GM12891 (cell line): Measurements from ENCODE around the gene RGS14. TPM values are rescaled to one million over a fixed set of nuclear protein-coding genes. Genes with fewer than 3 reads are reported as not detected.

ENCODE experiments used
- DNase-seq: peaks from one replicate; pipeline ENCODE4 v3.0.0; 2011; ENCODE audit warnings: low spot score; ENCODE audit not compliant: insufficient read length
- FAIRE-seq: peaks from 2 replicates; lab custom pipeline; 2011; peaks lifted over from hg19 to GRCh38; lab: Jason Lieb, UNC
- PAX5 ChIP-seq: IDR thresholded peaks from 2 replicates; pipeline ENCODE4 v1.6.1; 2011; ENCODE audit warnings: low read length, moderate library complexity, mild to moderate bottlenecking; ENCODE audit not compliant: insufficient read depth, severe bottlenecking
- POLR2A ChIP-seq: IDR thresholded peaks from 2 replicates; pipeline ENCODE4 v1.6.1; 2011; ENCODE audit warnings: low read depth, low read length, control low read depth
- POLR2AphosphoS5 ChIP-seq: IDR thresholded peaks from 2 replicates; pipeline ENCODE4 v1.6.1; 2011; ENCODE audit warnings: low read depth, low read length, control low read depth
- POU2F2 ChIP-seq: IDR thresholded peaks from 2 replicates; pipeline ENCODE4 v1.6.1; 2011; ENCODE audit warnings: low read depth, mild to moderate bottlenecking, control low read depth, low read length, moderate library complexity
- SPI1 ChIP-seq: IDR thresholded peaks from 2 replicates; pipeline ENCODE4 v1.6.1; 2011; ENCODE audit warnings: low read depth, low read length, control low read depth
- TAF1 ChIP-seq: IDR thresholded peaks from 2 replicates; pipeline ENCODE4 v1.6.1; 2011; ENCODE audit warnings: low read depth, low read length, control low read depth
- polyA plus RNA-seq: library from polyadenylated mRNA; unstranded; fragments of >200 nt; gene quantifications from one replicate; pipeline ENCODE4 v1.2.1, GENCODE V29; 2012; ENCODE audit warnings: low read depth, missing spikeins, inconsistent platforms; ENCODE audit not compliant: missing spikeins

Gene RGS14, protein sequence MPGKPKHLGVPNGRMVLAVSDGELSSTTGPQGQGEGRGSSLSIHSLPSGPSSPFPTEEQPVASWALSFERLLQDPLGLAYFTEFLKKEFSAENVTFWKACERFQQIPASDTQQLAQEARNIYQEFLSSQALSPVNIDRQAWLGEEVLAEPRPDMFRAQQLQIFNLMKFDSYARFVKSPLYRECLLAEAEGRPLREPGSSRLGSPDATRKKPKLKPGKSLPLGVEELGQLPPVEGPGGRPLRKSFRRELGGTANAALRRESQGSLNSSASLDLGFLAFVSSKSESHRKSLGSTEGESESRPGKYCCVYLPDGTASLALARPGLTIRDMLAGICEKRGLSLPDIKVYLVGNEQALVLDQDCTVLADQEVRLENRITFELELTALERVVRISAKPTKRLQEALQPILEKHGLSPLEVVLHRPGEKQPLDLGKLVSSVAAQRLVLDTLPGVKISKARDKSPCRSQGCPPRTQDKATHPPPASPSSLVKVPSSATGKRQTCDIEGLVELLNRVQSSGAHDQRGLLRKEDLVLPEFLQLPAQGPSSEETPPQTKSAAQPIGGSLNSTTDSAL
- polyA plus RNA-seq = 43.2 TPM

DNA sequence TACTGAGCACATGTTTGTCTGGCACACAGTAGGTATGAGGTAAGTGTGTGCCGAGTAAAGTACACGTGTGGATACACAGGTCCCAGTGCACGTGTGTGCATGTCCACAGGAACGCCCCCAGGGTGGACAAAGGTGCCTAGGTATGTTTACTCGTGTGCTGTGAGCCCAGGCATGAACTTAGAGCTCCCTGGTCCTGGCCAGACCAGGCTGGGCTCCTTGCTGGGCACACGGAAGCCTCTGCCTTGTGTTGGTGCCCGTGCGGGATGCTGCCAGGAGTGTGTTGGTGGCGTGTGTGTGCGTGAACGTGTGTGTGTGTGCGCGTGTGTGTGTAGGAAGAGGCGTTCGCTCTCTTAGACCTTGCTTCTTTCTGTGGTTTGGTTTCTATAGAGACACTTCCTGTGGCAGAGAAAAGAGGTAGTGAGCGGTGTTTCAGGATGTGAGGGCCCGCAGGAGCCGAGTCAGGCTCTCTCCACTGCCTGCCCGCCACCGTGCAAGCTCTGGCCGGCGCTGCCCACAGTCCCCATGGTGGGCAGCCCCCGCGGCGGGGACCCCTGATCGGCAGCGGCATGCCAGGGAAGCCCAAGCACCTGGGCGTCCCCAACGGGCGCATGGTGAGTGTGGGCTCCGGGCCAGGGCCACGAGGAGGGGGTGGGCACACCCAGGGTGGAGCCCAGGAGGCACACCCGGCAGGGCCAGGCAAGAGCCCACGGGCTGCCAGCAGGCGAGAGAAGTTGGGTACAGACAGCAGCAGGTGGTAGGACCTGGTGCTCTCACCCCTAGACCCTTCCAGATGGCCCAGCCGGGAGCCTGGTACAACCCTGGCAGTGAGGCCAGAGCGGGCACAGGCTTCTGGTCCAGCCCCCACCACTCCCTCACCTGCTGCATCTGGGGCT lies at the start of gene RGS14:
Gene RGS14, plus strand, starts transcription at position 466 of the 893 bp plus-strand sequence. Its CDS starts 101 bp downstream, at position 567.
- TF ChIP-seq PAX5 (no peak), TAF1 (0 out of 2 replicates have a peak, but pooled peaks have one; percentile 33), POLR2AphosphoS5 (peak; percentile 71), POLR2A (peak; percentile 80), POU2F2 (no peak), SPI1 (peak; percentile 96)
- DNase-seq = peak; percentile 87
- FAIRE-seq = peak; percentile 99

DNA sequence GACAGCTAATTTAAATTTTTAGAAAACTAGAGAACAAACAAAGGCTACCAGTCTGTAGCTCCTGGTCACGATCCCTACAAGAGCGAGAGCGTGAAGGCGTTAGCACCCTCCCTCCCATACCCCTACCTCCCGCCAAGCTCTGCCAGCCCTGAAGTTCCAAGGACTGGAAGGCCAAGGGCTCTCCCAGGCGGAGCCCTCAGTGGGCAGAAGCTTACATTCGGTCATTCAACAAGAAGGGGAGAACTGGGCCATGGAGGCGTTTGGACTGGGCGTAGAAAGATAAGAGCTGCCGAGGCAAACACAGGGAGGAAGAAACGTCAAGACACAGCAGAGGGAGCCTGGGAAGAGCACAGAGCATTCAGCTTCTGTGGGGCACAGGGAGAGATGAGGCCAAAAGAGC lies 49.0 kb upstream of the RGS14 start:
- no peak for DNase-seq
- TF ChIP-seq PAX5 = no peak
- TF ChIP-seq POLR2A = no peak
- TF ChIP-seq POU2F2 = no peak
- no peak for TF ChIP-seq TAF1
- TF ChIP-seq SPI1 = no peak
- no peak for TF ChIP-seq POLR2AphosphoS5
- FAIRE-seq = no peak

DNA sequence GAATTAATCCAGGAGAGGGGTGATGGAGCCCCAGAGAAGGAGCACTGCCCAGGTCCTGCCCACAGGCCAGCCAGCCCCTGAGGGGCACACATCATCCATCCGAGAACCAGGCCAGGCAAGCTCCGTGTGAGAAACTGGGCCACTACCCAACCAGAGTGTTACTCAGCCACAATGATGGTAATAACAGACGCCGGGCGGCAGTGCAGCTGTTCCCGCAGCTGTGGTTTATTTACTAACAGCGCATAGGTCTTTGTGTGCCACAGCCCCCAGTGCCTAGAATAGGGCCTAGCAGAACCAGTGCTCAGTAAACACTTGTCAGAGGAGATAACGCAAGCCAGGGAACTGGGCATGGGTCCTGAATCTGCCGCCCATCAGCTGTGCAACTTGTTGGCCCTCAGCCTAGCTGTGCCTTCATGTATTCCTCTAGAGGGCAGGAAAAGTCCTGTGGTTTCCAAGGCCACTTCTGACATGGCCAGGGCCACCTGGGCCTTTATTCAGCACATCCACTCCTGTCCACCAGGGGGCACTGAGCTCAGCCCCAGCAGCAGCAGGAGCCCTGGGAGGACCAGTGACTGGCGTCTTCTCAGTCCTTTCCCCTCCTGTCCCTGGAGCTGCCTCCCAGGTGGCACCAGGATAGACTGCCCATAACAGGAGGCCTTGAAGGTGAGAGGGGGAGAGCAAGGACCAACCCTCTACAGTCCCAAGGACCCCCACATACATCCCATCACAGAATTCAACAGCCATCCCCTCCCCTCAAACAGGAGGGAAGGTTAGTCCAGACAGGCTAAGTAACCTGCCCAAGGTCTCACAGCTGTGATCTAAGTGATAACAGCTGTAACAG lies 48.2 kb upstream of the RGS14 start:
- TF ChIP-seq POLR2AphosphoS5 (no peak), POLR2A (no peak)
- DNase-seq (no peak), FAIRE-seq (peak; percentile 88)

GRCh38 chr5:177310332-177310731 lies 47.4 kb upstream of the RGS14 start:
- TF ChIP-seq POLR2A (no peak), TAF1 (no peak), POU2F2 (no peak), SPI1 (no peak), PAX5 (no peak), POLR2AphosphoS5 (no peak)
- DNase-seq = no peak
- FAIRE-seq = no peak

GRCh38 chr5:177310757-177311391 lies 46.9 kb upstream of the RGS14 start:
- no peak for TF ChIP-seq PAX5
- no peak for TF ChIP-seq POLR2A
- TF ChIP-seq POU2F2 = peak; percentile 93; the same call in 1 of the 2 replicates
- no peak for TF ChIP-seq POLR2AphosphoS5
- no peak for TF ChIP-seq SPI1
- FAIRE-seq (peak; percentile 82), DNase-seq (no peak)

DNA sequence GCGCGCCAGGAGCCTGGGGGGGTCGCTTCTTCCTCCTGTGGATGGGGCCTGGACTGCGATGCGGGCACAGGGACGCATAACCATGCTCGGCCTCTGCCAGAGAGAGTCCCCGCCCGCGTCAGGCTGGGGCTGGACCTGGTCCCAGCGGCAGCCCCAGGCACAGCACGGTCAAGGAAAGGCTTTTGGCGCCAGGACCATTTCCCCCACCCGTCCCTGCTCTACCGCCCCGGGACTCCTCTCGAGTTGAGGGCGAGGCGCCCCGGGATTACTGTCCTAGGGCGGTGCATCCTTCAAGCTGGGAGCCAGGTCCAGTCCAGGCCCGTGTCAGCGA lies 46.4 kb upstream of the RGS14 start:
- TF ChIP-seq SPI1 = no peak
- no peak for TF ChIP-seq PAX5
- TF ChIP-seq TAF1 = no peak
- no peak for TF ChIP-seq POLR2A
- TF ChIP-seq POU2F2 = no peak
- no peak for TF ChIP-seq POLR2AphosphoS5
- DNase-seq (no peak), FAIRE-seq (peak; percentile 26)

- DNase-seq (peak; percentile 93), FAIRE-seq (no peak)
- TF ChIP-seq POLR2A (0 out of 2 replicates have a peak, but pooled peaks have one; percentile 11), TAF1 (no peak)
Observed at GRCh38 chr5:177311723-177312648, 45.7 kb upstream of the RGS14 start, which contains the start of gene MXD3. Gene MXD3, minus strand, starts transcription at chr5:177311898. Its CDS starts 68 bp downstream, at chr5:177311830.

GRCh38 chr5:177312649-177313181 lies 45.0 kb upstream of the RGS14 start:
- FAIRE-seq (peak; percentile 95), DNase-seq (no peak)
- TF ChIP-seq POLR2AphosphoS5 (no peak), POLR2A (no peak), PAX5 (no peak), TAF1 (no peak), SPI1 (no peak), POU2F2 (no peak)
